ENCODE data around the gene TOR1AIP1. TPM values are rescaled to one million over a fixed set of nuclear protein-coding genes. Genes with fewer than 3 reads are reported as not detected.

TOR1AIP1 gene
- total RNA-seq, 2 donors from 2014 or later, result 48.3 to 50.4 TPM

DNA sequence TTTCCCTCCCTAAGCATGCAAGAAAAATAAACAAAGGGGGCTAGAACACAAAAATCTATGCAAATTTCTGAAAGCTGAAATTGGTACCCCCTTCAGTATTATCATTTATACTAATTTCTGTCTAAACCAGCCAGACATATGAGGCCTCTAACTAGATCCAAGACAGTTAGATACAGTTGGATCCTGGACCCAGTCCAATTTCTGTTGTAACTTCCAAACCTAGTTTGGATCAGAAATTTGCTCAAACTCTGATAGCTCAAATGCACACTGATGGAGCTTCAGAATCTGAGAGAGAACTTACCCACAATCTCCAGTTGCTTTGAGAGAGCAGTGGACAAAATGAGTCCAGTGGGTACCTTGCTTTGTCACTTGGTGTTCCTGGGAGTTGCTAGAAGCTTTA lies 84.5 kb downstream of the TOR1AIP1 start:
- no peak for ATAC-seq
- no peak for DNase-seq
- intact Hi-C loops (cut with DNase I), result no loop called here

DNA sequence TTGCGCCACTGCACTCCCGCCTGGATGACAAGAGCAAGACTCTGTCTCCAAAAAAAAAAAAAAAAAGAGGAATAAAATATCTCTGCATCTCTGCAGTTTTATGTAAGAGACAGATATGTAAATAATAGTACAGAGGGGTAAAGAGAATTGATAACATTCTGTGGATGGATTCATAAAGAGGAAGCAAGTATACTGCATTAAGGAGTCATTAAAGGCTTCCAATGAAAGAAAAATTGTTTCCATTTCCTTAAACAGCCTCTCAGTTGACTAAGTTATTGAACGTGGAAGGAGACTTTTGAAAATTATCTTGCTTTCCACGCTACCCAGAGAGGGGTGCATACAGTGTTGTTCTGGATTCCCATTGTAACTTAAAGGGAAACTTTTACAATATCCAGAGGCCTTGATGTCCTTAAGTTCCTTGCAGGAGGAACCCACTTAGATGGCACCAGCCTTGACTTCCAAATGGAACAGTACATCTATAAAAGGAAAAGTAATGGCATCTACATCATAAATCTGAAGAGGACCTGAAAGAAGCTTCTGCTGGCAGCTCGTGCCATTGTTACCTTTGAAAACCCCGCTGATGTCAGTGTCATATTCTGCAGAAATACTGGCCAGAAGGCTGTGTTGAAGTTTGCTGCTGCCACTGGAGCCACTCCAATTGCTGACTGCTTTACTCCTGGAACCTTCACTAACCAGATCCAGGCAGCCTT lies 86.4 kb downstream of the TOR1AIP1 start:
- intact Hi-C loops (cut with DNase I), result no loop called here
- no peak for ATAC-seq
- DNase-seq, result no peak

DNA sequence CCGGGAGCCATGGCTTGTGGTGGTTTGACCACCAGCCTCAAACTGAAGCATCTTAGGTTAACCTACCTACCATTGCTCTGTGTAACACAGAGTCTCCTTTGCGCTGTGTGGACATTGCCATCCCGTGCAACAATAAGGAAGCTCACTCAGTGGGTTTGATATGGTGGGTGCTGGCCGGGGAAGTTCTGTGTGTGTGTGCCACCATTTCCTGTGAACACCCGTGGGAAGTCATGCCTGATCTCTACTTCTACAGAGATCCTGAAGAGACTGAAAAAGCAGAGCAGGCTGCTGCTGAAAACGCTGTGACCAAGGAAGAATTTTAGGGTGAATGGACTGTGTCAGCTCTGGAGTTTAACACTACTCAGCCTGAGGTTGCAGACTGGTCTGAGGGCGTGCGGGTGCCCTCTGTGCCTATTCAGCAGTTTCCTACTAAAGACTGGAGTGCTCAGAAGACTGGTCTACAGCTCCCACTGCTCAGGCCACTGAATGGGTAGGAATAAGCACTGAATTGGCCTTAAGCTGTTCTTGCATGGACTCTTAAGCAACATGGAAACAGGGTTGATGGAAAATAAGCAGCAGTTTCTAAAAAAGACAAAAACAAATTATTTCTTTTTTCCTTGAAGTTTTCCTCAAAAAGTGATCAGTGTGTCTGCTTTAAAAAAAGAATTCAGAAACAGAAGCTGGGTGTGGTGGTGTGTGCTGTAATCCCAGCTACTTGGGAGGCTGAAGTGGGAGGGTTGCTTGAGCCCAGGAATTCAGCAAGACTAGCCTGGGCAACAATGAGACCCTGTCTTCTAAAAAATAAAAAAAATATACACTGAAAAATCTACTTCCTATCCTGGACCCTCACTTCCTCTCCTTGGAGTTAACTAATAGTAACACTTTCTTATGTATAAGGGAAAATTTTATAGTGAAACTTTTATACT lies 87.2 kb downstream of the TOR1AIP1 start:
- no peak for DNase-seq
- ATAC-seq, result peak in 1 of 2 donors; percentile 57
- intact Hi-C loops (cut with DNase I), result no loop called here

Other genes starting within 250 kb of the TOR1AIP1 start
- gene FAM163A, start 139.0 kb upstream of the TOR1AIP1 start, total RNA-seq, result under 1 TPM in 1 of 2 donors, not detected in 1; 0.27 TPM
- gene TOR1AIP2, start 4.5 kb upstream of the TOR1AIP1 start, total RNA-seq, result 10 to 100 TPM; 40.8 to 55.7 TPM
- 10 to 100 TPM; 30.0 to 36.9 TPM for gene CEP350, start 72.5 kb downstream of the TOR1AIP1 start, total RNA-seq